ENCODE measurements around the gene DHX32. TPM values are rescaled to one million over a fixed set of nuclear protein-coding genes. Genes with fewer than 3 reads are reported as not detected.
"Not testable (repeated sequence)": the region's sequence is repeated elsewhere in the genome, so short reads cannot be mapped to it uniquely, and the experiment has no call there.

DHX32 gene, protein sequence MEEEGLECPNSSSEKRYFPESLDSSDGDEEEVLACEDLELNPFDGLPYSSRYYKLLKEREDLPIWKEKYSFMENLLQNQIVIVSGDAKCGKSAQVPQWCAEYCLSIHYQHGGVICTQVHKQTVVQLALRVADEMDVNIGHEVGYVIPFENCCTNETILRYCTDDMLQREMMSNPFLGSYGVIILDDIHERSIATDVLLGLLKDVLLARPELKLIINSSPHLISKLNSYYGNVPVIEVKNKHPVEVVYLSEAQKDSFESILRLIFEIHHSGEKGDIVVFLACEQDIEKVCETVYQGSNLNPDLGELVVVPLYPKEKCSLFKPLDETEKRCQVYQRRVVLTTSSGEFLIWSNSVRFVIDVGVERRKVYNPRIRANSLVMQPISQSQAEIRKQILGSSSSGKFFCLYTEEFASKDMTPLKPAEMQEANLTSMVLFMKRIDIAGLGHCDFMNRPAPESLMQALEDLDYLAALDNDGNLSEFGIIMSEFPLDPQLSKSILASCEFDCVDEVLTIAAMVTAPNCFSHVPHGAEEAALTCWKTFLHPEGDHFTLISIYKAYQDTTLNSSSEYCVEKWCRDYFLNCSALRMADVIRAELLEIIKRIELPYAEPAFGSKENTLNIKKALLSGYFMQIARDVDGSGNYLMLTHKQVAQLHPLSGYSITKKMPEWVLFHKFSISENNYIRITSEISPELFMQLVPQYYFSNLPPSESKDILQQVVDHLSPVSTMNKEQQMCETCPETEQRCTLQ
- total RNA-seq = 7.3 and 8.7 TPM in 2 replicates

DNA sequence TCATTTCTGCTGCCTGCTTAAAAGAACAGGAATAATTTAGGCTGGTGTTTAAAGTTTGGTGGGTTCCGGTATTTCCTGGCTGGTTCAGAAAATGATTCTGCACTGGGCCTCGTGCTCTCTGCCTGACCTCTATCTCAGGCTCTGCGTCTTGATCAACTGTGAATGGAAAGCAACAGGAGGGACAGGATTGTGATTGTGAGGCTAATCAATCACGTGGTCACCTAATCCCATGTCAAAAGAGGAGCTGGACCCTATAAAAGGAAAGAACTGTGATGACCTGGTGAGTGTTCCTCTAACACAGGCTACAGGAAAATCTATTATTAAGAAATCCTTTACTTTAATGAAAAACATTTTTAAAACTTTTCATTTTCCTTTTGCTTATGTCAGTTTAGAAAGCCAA, at the start of gene DHX32:
Gene DHX32 (minus strand): TSS at position 101 of the 400 bp plus-strand sequence. CDS start 468 bp downstream, outside the sequence.
- intact Hi-C loops (cut with micrococcal nuclease) = no loop called here

GRCh38 chr10:125929618-125930017, 48.5 kb upstream of the DHX32 start:
- intact Hi-C loops (cut with micrococcal nuclease) = no loop called here

- intact Hi-C loops (cut with micrococcal nuclease) = no loop called here
Observed at GRCh38 chr10:125928928-125929585, 48.0 kb upstream of the DHX32 start.

- intact Hi-C loops (cut with micrococcal nuclease) = not testable (repeated sequence)
Observed at GRCh38 chr10:125927265-125927664, 46.2 kb upstream of the DHX32 start.

DNA sequence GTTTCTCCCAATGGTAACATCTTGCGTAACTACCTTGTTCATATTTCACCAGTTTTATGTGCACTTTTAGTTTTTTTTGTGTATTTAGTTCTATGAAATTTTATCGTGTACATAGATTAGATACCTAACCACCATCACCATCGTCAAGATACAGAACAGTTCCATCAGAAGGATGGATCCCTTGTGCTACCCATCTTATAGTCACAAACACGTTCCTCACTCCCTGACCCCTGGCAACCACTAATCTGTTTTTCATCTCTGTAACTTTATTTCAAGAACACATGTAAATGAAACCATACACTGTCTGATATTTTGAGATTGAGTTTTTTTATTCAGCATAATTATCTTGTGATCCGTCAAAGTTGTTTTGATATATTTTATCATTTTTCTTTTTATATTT, 45.2 kb upstream of the DHX32 start:
- intact Hi-C loops (cut with micrococcal nuclease) = no loop called here

GRCh38 chr10:125925262-125925834, 44.3 kb upstream of the DHX32 start:
- intact Hi-C loops (cut with micrococcal nuclease) = no loop called here

DNA sequence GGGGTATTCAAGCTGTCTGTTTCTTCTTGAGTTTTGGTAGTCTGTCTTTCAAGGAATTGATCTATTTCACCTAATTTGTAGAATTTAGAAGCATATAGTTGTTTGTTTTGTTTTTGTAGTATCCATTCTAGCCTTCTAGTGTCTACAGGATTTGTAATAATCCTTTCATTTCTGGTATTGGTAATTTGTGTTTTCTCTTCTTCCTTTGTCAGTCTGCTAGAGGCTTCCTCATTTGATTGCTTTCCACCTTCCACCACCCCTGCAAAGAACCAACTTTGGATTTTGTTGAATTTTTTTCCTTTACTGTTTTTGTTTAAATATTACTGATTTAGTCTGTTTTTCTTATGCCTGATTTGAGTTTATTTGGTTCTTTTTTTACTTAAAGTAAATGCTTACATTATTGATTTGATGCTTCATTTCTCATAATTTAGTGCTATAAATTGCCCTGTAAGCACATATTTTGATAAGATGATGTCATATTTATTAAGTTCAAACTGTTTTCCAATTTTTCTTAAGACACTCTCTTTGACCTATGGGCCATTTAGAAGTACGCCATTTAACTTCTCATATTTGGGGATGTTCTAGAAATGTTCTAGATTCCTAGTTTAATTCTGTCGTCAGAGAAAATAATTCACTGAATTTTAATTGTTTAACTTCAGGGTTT, 40.7 kb upstream of the DHX32 start:
- intact Hi-C loops (cut with micrococcal nuclease) = not testable (repeated sequence)

DNA sequence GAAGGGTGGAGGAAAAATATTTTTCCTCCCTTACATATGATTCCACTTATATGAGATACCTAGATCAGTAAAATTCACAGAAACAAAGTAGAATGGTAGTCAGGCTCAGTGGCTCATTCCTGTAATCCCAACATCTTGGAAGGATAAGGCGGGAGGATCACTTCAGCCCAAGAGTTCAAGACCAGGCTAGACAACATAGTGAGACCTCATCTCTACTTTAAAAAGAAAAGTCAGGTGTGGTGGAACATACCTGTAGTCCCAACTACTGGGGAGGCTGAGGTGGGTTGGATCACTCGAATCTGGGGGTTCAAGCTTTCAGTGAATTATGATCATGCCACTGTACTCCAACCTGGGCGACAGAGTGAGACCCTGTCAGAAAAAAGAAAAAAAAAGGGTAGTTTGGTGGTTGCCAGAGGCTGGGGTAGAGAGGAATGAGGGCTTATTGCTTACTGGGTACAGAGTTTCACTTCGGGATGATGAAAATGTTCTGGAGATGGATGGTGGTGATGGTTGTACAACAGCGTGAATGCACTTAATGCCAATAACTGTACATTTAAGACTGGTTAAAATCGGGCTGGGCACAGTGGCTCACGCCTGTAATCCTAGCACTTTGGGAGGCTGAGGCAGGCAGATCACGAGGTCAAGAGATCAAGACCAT, 36.7 kb upstream of the DHX32 start:
- intact Hi-C loops (cut with micrococcal nuclease) = not testable (repeated sequence)

GRCh38 chr10:125916977-125917376, 35.9 kb upstream of the DHX32 start:
- intact Hi-C loops (cut with micrococcal nuclease) = no loop called here

GRCh38 chr10:125913277-125913676, 32.2 kb upstream of the DHX32 start:
- intact Hi-C loops (cut with micrococcal nuclease) = not testable (repeated sequence)

DNA sequence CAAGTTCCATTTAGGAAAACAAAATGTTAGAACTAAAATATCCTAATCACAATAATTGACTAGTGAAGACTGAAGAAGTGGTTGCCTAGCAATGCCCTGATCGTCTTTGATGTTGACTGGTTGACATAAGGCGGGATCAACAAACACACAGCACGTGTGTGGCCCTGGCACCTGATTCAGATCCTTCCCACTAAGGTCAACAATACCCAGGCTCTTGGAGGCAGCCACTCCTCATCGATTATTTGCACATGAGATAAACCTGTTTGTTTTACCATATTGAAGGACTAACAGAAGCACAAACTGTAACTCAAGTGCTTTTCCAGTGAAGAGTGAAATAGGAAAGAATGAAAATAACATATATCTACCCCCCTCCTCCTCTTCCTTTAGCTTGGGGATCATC, 30.9 kb upstream of the DHX32 start:
- intact Hi-C loops (cut with micrococcal nuclease) = no loop called here

DNA sequence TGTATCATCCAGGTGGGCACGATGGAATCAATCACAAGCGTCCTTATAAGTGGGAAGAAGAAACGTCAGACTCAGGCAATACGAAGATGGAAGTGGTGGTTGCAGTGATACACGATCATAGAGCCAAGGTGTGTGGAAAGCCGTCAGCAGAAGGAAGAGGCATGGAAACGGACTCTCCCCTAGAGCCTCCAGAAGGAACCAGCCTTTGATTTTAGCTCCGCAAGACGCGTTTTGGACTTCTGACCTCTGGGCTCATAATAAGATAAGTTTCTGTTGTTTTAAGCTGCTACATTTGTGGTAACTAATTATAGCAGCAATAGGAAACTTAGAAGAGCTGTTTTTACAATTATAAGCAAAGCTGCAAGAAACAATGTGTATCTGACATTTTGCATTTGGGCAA, 30.1 kb upstream of the DHX32 start:
- intact Hi-C loops (cut with micrococcal nuclease) = no loop called here

- intact Hi-C loops (cut with micrococcal nuclease) = not testable (repeated sequence)
Observed at GRCh38 chr10:125909491-125909890, 28.4 kb upstream of the DHX32 start.

- intact Hi-C loops (cut with micrococcal nuclease) = not testable (repeated sequence)
Observed at GRCh38 chr10:125908813-125909212, 27.7 kb upstream of the DHX32 start.

DNA sequence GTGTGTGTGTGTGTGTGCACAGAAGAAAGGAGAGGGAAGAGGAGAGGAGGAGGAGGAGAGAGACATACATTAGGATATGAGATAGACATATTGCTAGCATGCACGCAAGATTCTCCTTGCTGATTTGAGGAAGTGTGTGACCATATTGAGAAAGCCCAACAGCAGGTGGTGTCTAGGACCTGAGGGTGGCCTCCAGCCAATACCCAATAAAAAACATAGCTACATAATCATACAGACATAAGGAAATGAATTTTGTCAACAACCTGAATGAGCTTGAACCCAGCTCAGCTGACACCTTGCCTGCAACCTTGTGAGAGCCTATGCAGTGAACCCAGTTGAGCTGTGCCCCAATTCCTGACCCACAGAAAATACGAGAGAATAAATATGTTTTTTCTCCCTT, 26.5 kb upstream of the DHX32 start:
- intact Hi-C loops (cut with micrococcal nuclease) = not testable (repeated sequence)

GRCh38 chr10:125905069-125905994, 24.2 kb upstream of the DHX32 start:
- intact Hi-C loops (cut with micrococcal nuclease) = not testable (repeated sequence)

DNA sequence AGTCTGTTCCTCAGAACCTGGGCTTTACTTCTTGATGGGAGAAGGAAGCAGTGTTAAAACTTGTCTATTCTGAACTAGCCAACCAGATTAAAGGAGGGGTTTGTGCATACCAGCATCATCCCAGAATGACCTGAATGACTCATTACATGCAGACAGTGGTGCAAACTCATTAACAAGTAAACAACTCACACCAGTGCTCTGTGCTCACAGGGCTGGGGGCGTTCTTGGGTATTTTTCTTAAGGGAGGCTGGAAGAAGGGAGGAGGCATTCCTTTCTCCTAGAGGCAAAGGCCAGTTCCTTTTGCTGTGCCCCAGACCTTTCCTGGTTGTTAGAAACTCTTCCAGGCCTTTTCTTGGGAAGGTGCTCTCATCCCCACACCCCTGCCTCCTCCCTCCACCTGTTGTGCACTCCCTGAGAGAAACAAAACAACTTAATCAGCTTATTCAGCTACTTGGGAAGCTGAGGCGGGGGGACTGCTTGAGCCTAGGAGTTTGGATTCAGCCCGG, 22.1 kb upstream of the DHX32 start:
- intact Hi-C loops (cut with micrococcal nuclease) = not testable (repeated sequence)

DNA sequence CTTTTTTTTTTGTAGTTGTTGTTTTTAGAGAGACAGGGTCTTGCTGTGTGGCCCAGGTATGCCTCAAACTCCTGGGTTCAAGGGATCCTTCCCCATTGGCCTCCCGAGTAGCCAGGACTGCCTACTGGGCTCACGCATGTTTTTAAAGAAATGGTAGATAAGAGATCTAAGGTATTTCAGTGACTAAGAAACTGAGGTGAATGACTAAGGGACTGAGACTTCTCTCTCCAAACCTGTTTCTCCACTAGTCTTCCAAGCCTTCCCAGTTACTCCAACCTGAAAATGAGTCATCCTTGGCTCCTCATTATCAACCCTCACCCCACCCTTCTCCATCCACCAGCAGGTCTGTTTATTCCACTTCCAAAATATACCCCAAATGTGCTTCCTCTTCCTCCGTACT, 19.9 kb upstream of the DHX32 start:
- intact Hi-C loops (cut with micrococcal nuclease) = not testable (repeated sequence)

DNA sequence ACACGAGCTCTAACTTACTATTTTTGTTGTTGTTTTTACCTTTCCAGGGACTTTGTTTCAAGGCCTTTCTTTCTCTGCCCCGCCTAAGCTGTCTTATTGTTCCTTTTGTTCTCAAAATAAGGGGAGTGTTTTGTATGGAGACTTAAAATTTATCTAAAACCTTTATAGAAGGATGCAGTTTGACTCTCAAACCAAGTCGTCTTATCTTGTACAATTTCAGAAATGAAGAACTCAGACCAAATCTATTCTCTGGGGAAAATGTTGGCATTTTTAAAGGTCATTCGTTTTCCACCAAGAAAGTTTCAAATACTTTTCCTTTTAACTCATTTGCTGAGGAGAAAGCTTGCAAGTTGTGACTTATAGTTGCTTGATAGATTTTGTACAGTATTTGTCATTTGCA, 16.2 kb upstream of the DHX32 start:
- intact Hi-C loops (cut with micrococcal nuclease) = loop anchor here (2.0 kb wide), 2 partner anchors 75 to 179 kb away; partner anchors contain the start of genes BCCIP, EDRF1 and UROS
